Stomach (tissue), 4 donors: ENCODE measurements around the gene PTHLH.

ENCODE experiments used
- CTCF ChIP-seq, 7 experiments: fragments of 450-650 bp in 4 of 7; fragments of 200-600 bp in 3 of 7; sonication (generic) in 3 of 7; IDR thresholded peaks; one replicate each; pipeline ENCODE4 v1.5.1; 2016 to 2019; ENCODE audit warnings: antibody characterized with exemption in 7 of 7, control low read depth in 2 of 7, mild to moderate bottlenecking in 1 of 7
- POLR2A ChIP-seq, 4 donors: fragments of 450-650 bp; IDR thresholded peaks; one replicate each; pipeline ENCODE4 v1.6.1; 2016; ENCODE audit warnings: antibody characterized with exemption in 4 of 4, control low read depth in 2 of 4, mild to moderate bottlenecking in 1 of 4, moderate library complexity in 1 of 4
- POLR2AphosphoS5 ChIP-seq, 3 donors: sonication (generic); formaldehyde crosslinking; IDR thresholded peaks; one replicate each; pipeline ENCODE4 v1.6.1; 2016; ENCODE audit warnings: antibody characterized with exemption in 3 of 3

GRCh38 chr12:27957366-27957765 is 15.2 kb downstream of the PTHLH start:
- TF ChIP-seq CTCF (IDR thresholded peaks at IDR 0.05) (no peak), POLR2A (IDR thresholded peaks at IDR 0.05) (no peak), POLR2AphosphoS5 (IDR thresholded peaks at IDR 0.05) (no peak)
